ENCODE data around the gene GORASP2.

The GORASP2 gene

GRCh38 chr2:170986566-170987258 is 57.7 kb downstream of the GORASP2 start:
- H3K4me1 ChIP-seq (ENCODE audit: insufficient read depth, insufficient read length), result no peaks in the 10 kb centered on the region
- H3K27me3 ChIP-seq (ENCODE audit: insufficient read depth, insufficient read length), result no peaks in the 10 kb centered on the region
- DNase-seq (ENCODE audit: low read depth, low spot score), result no peak
- H3K4me3 ChIP-seq (ENCODE audit: insufficient read length, low read depth), result no peak overlapping the region
- TF ChIP-seq SUZ12 (IDR thresholded peaks at IDR 0.05; ENCODE audit: extremely low read depth, insufficient read depth, insufficient read length) (no peak), YY1 (IDR thresholded peaks at IDR 0.05; ENCODE audit: insufficient read depth, insufficient read length) (no peak), ZNF274 (IDR thresholded peaks at IDR 0.05; ENCODE audit: low read depth, low read length) (no peak)
- no peaks in the 10 kb centered on the region for H3K9me3 ChIP-seq (ENCODE audit: insufficient read depth, low read length)
- no peak overlapping the region for H3K9ac ChIP-seq (ENCODE audit: insufficient read length, low read depth)
- peaks cover 14% of the 10 kb centered on the region for H3K36me3 ChIP-seq (ENCODE audit: insufficient read depth, insufficient read length, low read length)

GRCh38 chr2:170991398-170992182 is 62.5 kb downstream of the GORASP2 start:
- H3K4me3 ChIP-seq (ENCODE audit: insufficient read length, low read depth), result no peak overlapping the region

GRCh38 chr2:170996316-170996715 is 67.3 kb downstream of the GORASP2 start:
- Histone ChIP-seq H3K4me1 (ENCODE audit: insufficient read depth, insufficient read length) (no peaks in the 10 kb centered on the region), H3K36me3 (ENCODE audit: insufficient read depth, insufficient read length, low read length) (peaks cover 56% of the 10 kb centered on the region), H3K9me3 (ENCODE audit: insufficient read depth, low read length) (no peaks in the 10 kb centered on the region), H3K4me3 (ENCODE audit: insufficient read length, low read depth) (no peak overlapping the region), H3K9ac (ENCODE audit: insufficient read length, low read depth) (no peak overlapping the region), H3K27me3 (ENCODE audit: insufficient read depth, insufficient read length) (no peaks in the 10 kb centered on the region)
- DNase-seq (ENCODE audit: low read depth, low spot score), result no peak
- TF ChIP-seq SUZ12 (IDR thresholded peaks at IDR 0.05; ENCODE audit: extremely low read depth, insufficient read depth, insufficient read length) (no peak), YY1 (IDR thresholded peaks at IDR 0.05; ENCODE audit: insufficient read depth, insufficient read length) (no peak), ZNF274 (IDR thresholded peaks at IDR 0.05; ENCODE audit: low read depth, low read length) (no peak)

More at GRCh38 chr2:170991398-170992182, 62.5 kb downstream of the GORASP2 start:
- Histone ChIP-seq H3K27me3 (ENCODE audit: insufficient read depth, insufficient read length) (no peaks in the 10 kb centered on the region), H3K36me3 (ENCODE audit: insufficient read depth, insufficient read length, low read length) (peaks cover 39% of the 10 kb centered on the region), H3K9ac (ENCODE audit: insufficient read length, low read depth) (no peak overlapping the region), H3K9me3 (ENCODE audit: insufficient read depth, low read length) (no peaks in the 10 kb centered on the region), H3K4me1 (ENCODE audit: insufficient read depth, insufficient read length) (no peaks in the 10 kb centered on the region)
- TF ChIP-seq YY1 (IDR thresholded peaks at IDR 0.05; ENCODE audit: insufficient read depth, insufficient read length) (no peak), SUZ12 (IDR thresholded peaks at IDR 0.05; ENCODE audit: extremely low read depth, insufficient read depth, insufficient read length) (no peak), ZNF274 (IDR thresholded peaks at IDR 0.05; ENCODE audit: low read depth, low read length) (no peak)
- DNase-seq (ENCODE audit: low read depth, low spot score), result no peak

GRCh38 chr2:170997893-170998597 is 69.0 kb downstream of the GORASP2 start:
- Histone ChIP-seq H3K36me3 (ENCODE audit: insufficient read depth, insufficient read length, low read length) (peaks cover 58% of the 10 kb centered on the region), H3K27me3 (ENCODE audit: insufficient read depth, insufficient read length) (no peaks in the 10 kb centered on the region), H3K9me3 (ENCODE audit: insufficient read depth, low read length) (no peaks in the 10 kb centered on the region), H3K4me3 (ENCODE audit: insufficient read length, low read depth) (no peak overlapping the region), H3K4me1 (ENCODE audit: insufficient read depth, insufficient read length) (no peaks in the 10 kb centered on the region), H3K9ac (ENCODE audit: insufficient read length, low read depth) (no peak overlapping the region)
- TF ChIP-seq SUZ12 (IDR thresholded peaks at IDR 0.05; ENCODE audit: extremely low read depth, insufficient read depth, insufficient read length) (no peak), YY1 (IDR thresholded peaks at IDR 0.05; ENCODE audit: insufficient read depth, insufficient read length) (no peak), ZNF274 (IDR thresholded peaks at IDR 0.05; ENCODE audit: low read depth, low read length) (no peak)
- DNase-seq (ENCODE audit: low read depth, low spot score), result no peak

- TF ChIP-seq ZNF274 (IDR thresholded peaks at IDR 0.05; ENCODE audit: low read depth, low read length), result no peak
- TF ChIP-seq SUZ12 (IDR thresholded peaks at IDR 0.05; ENCODE audit: extremely low read depth, insufficient read depth, insufficient read length), result no peak
- no peak for TF ChIP-seq YY1 (IDR thresholded peaks at IDR 0.05; ENCODE audit: insufficient read depth, insufficient read length)
- no peak overlapping the region for H3K9ac ChIP-seq (ENCODE audit: insufficient read length, low read depth)
- H3K4me1 ChIP-seq (ENCODE audit: insufficient read depth, insufficient read length), result no peaks in the 10 kb centered on the region
- no peaks in the 10 kb centered on the region for H3K9me3 ChIP-seq (ENCODE audit: insufficient read depth, low read length)
- peaks cover 60% of the 10 kb centered on the region for H3K36me3 ChIP-seq (ENCODE audit: insufficient read depth, insufficient read length, low read length)
- no peak for DNase-seq (ENCODE audit: low read depth, low spot score)
- H3K4me3 ChIP-seq (ENCODE audit: insufficient read length, low read depth), result no peak overlapping the region
- H3K27me3 ChIP-seq (ENCODE audit: insufficient read depth, insufficient read length), result no peaks in the 10 kb centered on the region
Measured at GRCh38 chr2:170999654-171000053, 70.6 kb downstream of the GORASP2 start.

GRCh38 chr2:171004363-171004762 is 75.3 kb downstream of the GORASP2 start:
- H3K9me3 ChIP-seq (ENCODE audit: insufficient read depth, low read length), result no peaks in the 10 kb centered on the region
- H3K9ac ChIP-seq (ENCODE audit: insufficient read length, low read depth), result no peak overlapping the region
- no peaks in the 10 kb centered on the region for H3K4me1 ChIP-seq (ENCODE audit: insufficient read depth, insufficient read length)
- no peak overlapping the region for H3K4me3 ChIP-seq (ENCODE audit: insufficient read length, low read depth)
- H3K36me3 ChIP-seq (ENCODE audit: insufficient read depth, insufficient read length, low read length), result peaks cover 71% of the 10 kb centered on the region
- DNase-seq (ENCODE audit: low read depth, low spot score), result no peak
- no peak for TF ChIP-seq ZNF274 (IDR thresholded peaks at IDR 0.05; ENCODE audit: low read depth, low read length)
- no peak for TF ChIP-seq YY1 (IDR thresholded peaks at IDR 0.05; ENCODE audit: insufficient read depth, insufficient read length)
- no peak for TF ChIP-seq SUZ12 (IDR thresholded peaks at IDR 0.05; ENCODE audit: extremely low read depth, insufficient read depth, insufficient read length)
- H3K27me3 ChIP-seq (ENCODE audit: insufficient read depth, insufficient read length), result no peaks in the 10 kb centered on the region

- Histone ChIP-seq H3K27me3 (ENCODE audit: insufficient read depth, insufficient read length) (no peaks in the 10 kb centered on the region), H3K9me3 (ENCODE audit: insufficient read depth, low read length) (no peaks in the 10 kb centered on the region), H3K4me3 (ENCODE audit: insufficient read length, low read depth) (no peak overlapping the region), H3K36me3 (ENCODE audit: insufficient read depth, insufficient read length, low read length) (peaks cover 72% of the 10 kb centered on the region), H3K4me1 (ENCODE audit: insufficient read depth, insufficient read length) (no peaks in the 10 kb centered on the region), H3K9ac (ENCODE audit: insufficient read length, low read depth) (no peak overlapping the region)
- TF ChIP-seq SUZ12 (IDR thresholded peaks at IDR 0.05; ENCODE audit: extremely low read depth, insufficient read depth, insufficient read length) (no peak), YY1 (IDR thresholded peaks at IDR 0.05; ENCODE audit: insufficient read depth, insufficient read length) (no peak), ZNF274 (IDR thresholded peaks at IDR 0.05; ENCODE audit: low read depth, low read length) (no peak)
- DNase-seq (ENCODE audit: low read depth, low spot score), result no peak
Measured at GRCh38 chr2:171004833-171005232, 75.8 kb downstream of the GORASP2 start.

Measured in NT2/D1 (cell line).